ENCODE measurements around the gene PKMYT1. TPM values are rescaled to one million over a fixed set of nuclear protein-coding genes. Genes with fewer than 3 reads are reported as not detected.

The PKMYT1 gene
- total RNA-seq, 2 donors from 2014 or later: 4.4 to 12.6 TPM

DNA sequence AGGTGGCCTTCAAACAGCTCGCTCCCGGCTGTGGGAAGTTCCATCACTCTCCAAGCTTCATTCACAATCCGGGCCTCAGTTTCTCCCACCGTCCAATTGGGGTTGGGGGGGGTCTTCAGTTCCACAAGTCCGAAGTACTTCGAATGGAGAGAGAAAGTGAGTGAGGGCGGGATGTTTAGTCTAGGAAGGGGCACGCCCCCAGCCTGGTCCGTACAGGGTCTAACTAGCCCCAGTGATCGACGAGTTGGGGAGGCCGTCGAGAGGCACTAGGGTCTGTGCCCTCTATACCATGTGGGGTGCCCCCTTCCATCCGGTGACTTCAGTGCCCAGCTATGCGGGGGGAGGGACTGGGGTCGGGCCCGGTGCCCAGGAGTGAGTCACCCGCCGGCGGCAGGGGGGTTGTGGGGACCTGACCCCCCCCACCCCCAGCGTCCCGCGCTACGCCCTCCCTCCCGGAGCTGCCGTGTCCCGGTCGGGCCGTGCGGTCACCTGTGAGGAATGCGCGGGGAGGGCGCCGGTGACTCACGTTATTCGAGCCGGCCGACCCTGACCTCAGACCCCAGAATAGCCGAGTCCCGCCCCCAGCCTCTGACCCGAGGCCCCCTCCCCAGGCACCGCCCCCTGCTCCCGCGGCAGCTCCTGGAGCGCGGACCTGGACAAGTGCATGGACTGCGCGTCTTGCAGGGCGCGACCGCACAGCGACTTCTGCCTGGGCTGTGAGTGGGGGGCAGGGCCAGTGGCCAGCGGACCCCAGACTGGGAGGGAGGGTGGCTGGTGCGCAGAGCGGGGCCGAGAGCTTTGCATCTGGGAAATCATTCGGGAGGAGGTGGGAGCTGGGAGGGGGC is 40.6 kb upstream of the PKMYT1 start:
- intact Hi-C loops (cut with DNase I, micrococcal nuclease): no loop called here
- DNase-seq: peak; percentile 73 to 82
- ATAC-seq: peak; percentile 31

DNA sequence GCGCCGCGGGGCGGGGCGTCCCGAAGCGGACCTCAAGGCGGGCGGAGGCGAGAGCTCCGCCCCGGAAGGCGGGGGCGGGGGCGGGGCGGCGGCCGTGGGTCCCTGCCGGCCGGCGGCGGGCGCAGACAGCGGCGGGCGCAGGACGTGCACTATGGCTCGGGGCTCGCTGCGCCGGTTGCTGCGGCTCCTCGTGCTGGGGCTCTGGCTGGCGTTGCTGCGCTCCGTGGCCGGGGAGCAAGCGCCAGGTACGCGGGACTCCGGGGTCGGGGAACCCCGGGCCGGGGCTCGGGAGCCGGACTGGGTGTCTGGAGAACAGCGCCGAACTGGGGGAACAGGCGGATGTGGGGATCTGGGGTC is 40.0 kb upstream of the PKMYT1 start, which contains the start of gene TNFRSF12A:
TNFRSF12A (plus strand) TSS at position 122 of the 357 bp plus-strand sequence; CDS start at position 152, 30 bp downstream.
- peak; percentile 53 for ATAC-seq
- peak; percentile 68 to 86 for DNase-seq
- intact Hi-C loops (cut with DNase I, micrococcal nuclease): no loop called here

- DNase-seq (no peak), ATAC-seq (no peak)
- intact Hi-C loops (cut with DNase I, micrococcal nuclease): no loop called here
Measured at GRCh38 chr16:3019594-3020246, 39.5 kb upstream of the PKMYT1 start.

DNA sequence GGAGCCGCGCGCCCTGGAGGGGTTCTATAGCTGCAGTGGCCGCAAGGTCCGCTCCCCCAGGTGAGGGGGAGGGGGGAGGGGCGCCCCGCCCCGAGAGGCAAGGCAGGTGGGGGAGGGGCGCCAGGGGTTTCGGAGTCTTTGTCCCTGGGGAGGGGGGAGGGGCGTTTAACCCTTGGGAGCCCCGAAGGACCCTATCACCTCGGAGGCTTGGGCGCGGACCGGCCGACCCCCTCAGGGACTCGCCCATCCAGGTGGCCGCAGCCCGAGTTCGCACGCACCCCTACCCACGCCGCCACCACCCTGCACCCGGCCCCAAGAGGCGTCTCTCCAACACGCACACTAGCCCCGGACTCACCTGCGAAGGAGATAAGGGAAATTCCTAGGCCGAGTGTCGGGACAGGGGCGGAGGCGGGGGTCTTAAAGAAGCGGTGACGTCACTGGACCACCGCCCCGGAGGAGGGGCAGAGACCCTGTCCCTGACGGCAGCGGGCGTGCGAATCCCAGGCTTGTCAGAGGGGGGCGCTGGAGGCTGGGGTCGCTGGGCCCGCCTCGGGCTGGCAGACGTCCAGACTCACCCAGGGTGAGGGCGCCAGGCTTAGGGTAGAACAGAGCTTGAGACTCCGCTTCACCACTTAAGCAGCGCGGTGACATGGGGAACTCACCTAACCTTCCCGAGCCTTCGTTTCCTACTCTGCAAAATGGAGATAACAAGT is 37.7 kb upstream of the PKMYT1 start, which contains the start of gene CLDN6:
CLDN6 (minus strand) TSS at position 390 of the 713 bp plus-strand sequence. CDS start 2,162 bp downstream, outside the sequence.
- peak; percentile 31 to 51 for DNase-seq

DNA sequence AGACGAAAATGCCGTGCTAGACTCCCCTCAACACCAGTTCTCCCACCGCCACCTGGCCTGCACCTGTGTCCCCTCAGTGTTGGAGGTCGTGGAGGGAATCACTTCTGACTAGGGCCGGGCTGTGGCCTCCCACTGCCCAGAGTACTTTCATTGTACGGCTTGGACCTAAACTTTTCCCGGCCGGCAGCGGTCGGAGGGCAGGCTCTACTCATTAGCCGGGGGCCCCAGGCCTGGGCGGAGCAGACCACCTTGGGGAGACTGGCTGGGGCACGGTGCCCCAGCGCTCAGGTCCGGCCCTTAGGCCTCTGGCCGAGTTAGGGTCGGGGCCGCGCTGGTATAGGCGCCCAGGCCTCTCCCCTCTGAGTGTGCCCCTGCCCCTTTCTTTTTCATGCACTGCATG is 37.1 kb upstream of the PKMYT1 start:
- intact Hi-C loops (cut with DNase I, micrococcal nuclease): no loop called here
- DNase-seq (no peak), ATAC-seq (no peak)

More for the DNA sequence above, 37.7 kb upstream of the PKMYT1 start, which contains the start of gene CLDN6:
- no peak for ATAC-seq
- intact Hi-C loops (cut with DNase I, micrococcal nuclease): no loop called here

DNA sequence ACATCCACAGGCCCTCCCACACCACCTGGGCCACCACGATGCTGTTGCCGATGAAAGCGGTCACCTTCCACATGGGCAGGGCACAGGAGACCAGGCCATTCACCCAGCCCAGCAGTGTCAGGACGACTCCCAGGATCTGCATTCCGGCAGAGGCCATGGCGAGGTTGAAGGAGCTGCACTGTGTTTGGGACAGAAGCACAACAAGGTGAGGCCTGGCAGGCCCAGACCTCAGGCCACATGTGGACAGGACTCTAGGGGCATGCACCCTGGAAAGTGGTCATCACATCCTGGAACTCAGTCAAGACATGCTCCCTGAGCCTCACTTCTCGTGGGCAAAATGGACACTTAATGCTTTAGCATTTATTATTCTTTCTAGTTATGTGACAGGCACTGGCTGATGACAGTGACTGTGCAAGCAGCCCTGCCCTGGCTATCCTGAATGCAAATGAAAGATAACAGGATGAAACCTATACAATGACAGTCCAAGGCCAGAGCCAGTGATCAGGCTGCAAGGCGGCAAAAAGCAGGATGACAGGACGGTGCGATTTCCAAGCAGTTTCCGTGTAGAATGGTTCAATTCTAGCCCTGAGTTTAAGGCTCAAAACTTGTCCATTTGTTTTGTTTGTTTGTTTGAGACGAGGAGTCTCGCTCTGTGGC is 35.7 kb upstream of the PKMYT1 start:
- intact Hi-C loops (cut with DNase I, micrococcal nuclease): no loop called here
- no peak for ATAC-seq
- no peak for DNase-seq

GRCh38 chr16:3014971-3015370 is 34.7 kb upstream of the PKMYT1 start:
- intact Hi-C loops (cut with DNase I, micrococcal nuclease): no loop called here
- no peak for ATAC-seq
- no peak for DNase-seq

- ATAC-seq (no peak), DNase-seq (no peak)
- intact Hi-C loops (cut with DNase I, micrococcal nuclease): no loop called here
Measured at GRCh38 chr16:3013998-3014690, 33.9 kb upstream of the PKMYT1 start.

DNA sequence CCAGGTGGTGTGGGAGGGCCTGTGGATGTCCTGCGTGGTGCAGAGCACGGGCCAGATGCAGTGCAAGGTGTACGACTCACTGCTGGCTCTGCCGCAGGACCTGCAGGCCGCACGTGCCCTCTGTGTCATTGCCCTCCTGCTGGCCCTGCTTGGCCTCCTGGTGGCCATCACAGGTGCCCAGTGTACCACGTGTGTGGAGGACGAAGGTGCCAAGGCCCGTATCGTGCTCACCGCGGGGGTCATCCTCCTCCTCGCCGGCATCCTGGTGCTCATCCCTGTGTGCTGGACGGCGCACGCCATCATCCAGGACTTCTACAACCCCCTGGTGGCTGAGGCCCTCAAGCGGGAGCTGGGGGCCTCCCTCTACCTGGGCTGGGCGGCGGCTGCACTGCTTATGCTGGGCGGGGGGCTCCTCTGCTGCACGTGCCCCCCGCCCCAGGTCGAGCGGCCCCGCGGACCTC is 33.3 kb upstream of the PKMYT1 start:
- no peak for ATAC-seq
- no peak for DNase-seq
- intact Hi-C loops (cut with DNase I, micrococcal nuclease): no loop called here

DNA sequence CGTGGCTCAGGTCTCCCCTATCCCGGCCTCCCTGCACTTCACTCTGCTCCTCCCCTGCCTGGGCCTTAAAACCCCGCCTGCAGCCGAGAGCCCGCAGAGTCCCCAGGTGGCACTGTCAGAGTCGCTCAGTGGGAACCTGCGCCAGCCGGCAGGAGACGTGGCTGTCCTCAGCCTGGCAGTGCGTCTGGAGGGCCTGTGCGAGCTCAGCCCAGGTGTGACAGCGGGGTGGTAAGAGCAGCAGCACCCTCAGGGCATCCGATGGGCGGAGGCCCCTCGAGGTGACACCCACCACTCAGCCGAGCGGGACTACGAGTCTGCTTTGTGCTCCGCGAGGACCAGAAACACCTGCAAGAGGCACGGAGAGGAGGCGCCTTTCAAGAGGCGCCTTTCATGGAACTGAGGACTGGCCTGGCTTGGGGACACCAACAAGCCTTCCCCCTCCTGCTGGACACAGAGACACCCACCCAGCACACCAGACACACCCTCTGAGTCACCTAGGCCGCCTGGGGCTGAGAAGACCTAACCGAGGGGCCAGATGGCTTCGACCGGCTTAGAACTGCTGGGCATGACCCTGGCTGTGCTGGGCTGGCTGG is 32.7 kb upstream of the PKMYT1 start, which contains the start of gene CLDN9:
CLDN9 (plus strand) TSS at position 96 of the 593 bp plus-strand sequence; CDS start at position 536, 440 bp downstream.
- intact Hi-C loops (cut with DNase I, micrococcal nuclease): no loop called here
- DNase-seq: peak in 1 of 2 donors; percentile 68
- ATAC-seq: peak; percentile 71

GRCh38 chr16:3012246-3012645 is 32.0 kb upstream of the PKMYT1 start:
- ATAC-seq (no peak), DNase-seq (no peak)
- intact Hi-C loops (cut with DNase I, micrococcal nuclease): no loop called here

DNA sequence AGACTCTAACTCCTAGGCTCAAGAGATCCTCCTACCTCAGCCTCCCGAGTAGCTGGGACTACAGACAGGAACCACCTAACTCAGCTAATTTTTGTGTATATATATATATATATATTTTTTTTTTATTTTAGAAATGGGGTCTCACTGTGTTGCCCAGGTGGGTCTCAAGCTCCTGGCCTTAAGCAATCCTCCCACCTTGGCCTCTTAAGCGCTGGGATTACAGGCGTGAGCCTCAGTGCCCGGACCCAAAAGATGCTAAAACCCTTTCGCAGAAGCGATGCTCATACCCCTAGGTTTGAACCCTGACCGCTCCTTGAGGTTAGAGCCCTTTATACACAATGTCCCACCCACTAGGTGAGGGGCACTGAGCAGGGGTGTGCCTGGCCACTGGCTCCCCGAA is 30.3 kb upstream of the PKMYT1 start:
- DNase-seq (no peak), ATAC-seq (no peak)
- intact Hi-C loops (cut with DNase I, micrococcal nuclease): no loop called here

GRCh38 chr16:3009568-3010390 is 29.5 kb upstream of the PKMYT1 start:
- intact Hi-C loops (cut with DNase I, micrococcal nuclease): no loop called here
- no peak for ATAC-seq
- peak in 1 of 2 donors; percentile 39 for DNase-seq

GRCh38 chr16:3008690-3009037 is 28.4 kb upstream of the PKMYT1 start:
- DNase-seq (no peak), ATAC-seq (no peak)
- intact Hi-C loops (cut with DNase I, micrococcal nuclease): no loop called here

GRCh38 chr16:3007957-3008689 is 27.9 kb upstream of the PKMYT1 start:
- no peak for ATAC-seq
- DNase-seq: peak in 1 of 2 donors; percentile 46
- intact Hi-C loops (cut with DNase I, micrococcal nuclease): no loop called here
